ENCODE measurements around the gene PXDN.
"Not testable (repeated sequence)": the region's sequence is repeated elsewhere in the genome, so short reads cannot be mapped to it uniquely, and the experiment has no call there.

PXDN gene

GRCh38 chr2:1633936-1634587 is 110.3 kb downstream of the PXDN start:
- DNase-seq (ENCODE audit: low spot score) = no peak

GRCh38 chr2:1633092-1633671 is 111.1 kb downstream of the PXDN start:
- DNase-seq (ENCODE audit: low spot score) = no peak

- no peak for DNase-seq (ENCODE audit: low spot score)
These were observed 111.8 kb downstream of the PXDN start for GRCh38 chr2:1632510-1632909.

- DNase-seq (ENCODE audit: low spot score) = no peak
These were observed 112.3 kb downstream of the PXDN start for GRCh38 chr2:1632002-1632348.

GRCh38 chr2:1631292-1632001 is 112.9 kb downstream of the PXDN start:
- DNase-seq (ENCODE audit: low spot score) = no peak

- no peak for DNase-seq (ENCODE audit: low spot score)
These were observed 115.4 kb downstream of the PXDN start for GRCh38 chr2:1628893-1629292.

GRCh38 chr2:1627628-1628381 is 116.5 kb downstream of the PXDN start:
- no peak for DNase-seq (ENCODE audit: low spot score)

GRCh38 chr2:1626271-1626681 is 118.0 kb downstream of the PXDN start:
- no peak for DNase-seq (ENCODE audit: low spot score)

GRCh38 chr2:1625281-1626001 is 118.9 kb downstream of the PXDN start:
- no peak for DNase-seq (ENCODE audit: low spot score)

- DNase-seq (ENCODE audit: low spot score) = no peak
These were observed 120.3 kb downstream of the PXDN start for GRCh38 chr2:1623906-1624445.

GRCh38 chr2:1622521-1623200 is 121.7 kb downstream of the PXDN start:
- no peak for DNase-seq (ENCODE audit: low spot score)

- not testable (repeated sequence) for DNase-seq (ENCODE audit: low spot score)
These were observed 122.3 kb downstream of the PXDN start for GRCh38 chr2:1621976-1622375.

GRCh38 chr2:1621501-1621900 is 122.8 kb downstream of the PXDN start:
- no peak for DNase-seq (ENCODE audit: low spot score)

- DNase-seq (ENCODE audit: low spot score) = no peak
These were observed 123.3 kb downstream of the PXDN start for GRCh38 chr2:1621041-1621440.

GRCh38 chr2:1620081-1620480 is 124.2 kb downstream of the PXDN start:
- no peak for DNase-seq (ENCODE audit: low spot score)

GRCh38 chr2:1619556-1619955 is 124.8 kb downstream of the PXDN start:
- no peak for DNase-seq (ENCODE audit: low spot score)

GRCh38 chr2:1618974-1619373 is 125.3 kb downstream of the PXDN start:
- no peak for DNase-seq (ENCODE audit: low spot score)

GRCh38 chr2:1618191-1618961 is 125.9 kb downstream of the PXDN start:
- DNase-seq (ENCODE audit: low spot score) = no peak

- DNase-seq (ENCODE audit: low spot score) = no peak
These were observed 126.8 kb downstream of the PXDN start for GRCh38 chr2:1617425-1618021.

- DNase-seq (ENCODE audit: low spot score) = no peak
These were observed 129.8 kb downstream of the PXDN start for GRCh38 chr2:1614564-1614963.

All from putamen (tissue), 1 donor.